Loucy (cell line): Measurements from ENCODE around the gene KLHL2.

Experiments
- CTCF ChIP-seq: fragments of 200-600 bp; sonication (generic); conservative IDR thresholded peaks from 2 replicates; pipeline ENCODE4 v1.5.1; 2014; ENCODE audit warnings: mild to moderate bottlenecking, antibody characterized with exemption, low read length
- EZH2phosphoT487 ChIP-seq: fragments of 200-600 bp; IDR thresholded peaks from 2 replicates; pipeline ENCODE4 v1.6.1; 2018; ENCODE audit warnings: antibody characterized with exemption, mild to moderate bottlenecking, moderate library complexity, borderline replicate concordance

- TF ChIP-seq CTCF (no peak), EZH2phosphoT487 (no peak)
These were observed 120.1 kb downstream of the KLHL2 start, which contains the start of gene MSMO1 for GRCh38 chr4:165327211-165328100.
